ENCODE data around the gene ADGRE3.
"Not testable (repeated sequence)": the region's sequence is repeated elsewhere in the genome, so short reads cannot be mapped to it uniquely, and the experiment has no call there.

ADGRE3 gene

GRCh38 chr19:14619404-14619803 lies 55.2 kb downstream of the ADGRE3 start:
- H3K27ac Mint-ChIP-seq, result no peak overlapping the region
- peaks cover 22% of the 10 kb centered on the region for H3K9me3 Mint-ChIP-seq
- no peak overlapping the region for H3K4me3 Mint-ChIP-seq
- no peaks in the 10 kb centered on the region for H3K4me1 Mint-ChIP-seq
- H3K27me3 Mint-ChIP-seq (ENCODE audit: low read depth), result peaks cover 2% of the 10 kb centered on the region
- no peaks in the 10 kb centered on the region for H3K36me3 Mint-ChIP-seq (ENCODE audit: low read depth)
- TF ChIP-seq, protein P1, sequence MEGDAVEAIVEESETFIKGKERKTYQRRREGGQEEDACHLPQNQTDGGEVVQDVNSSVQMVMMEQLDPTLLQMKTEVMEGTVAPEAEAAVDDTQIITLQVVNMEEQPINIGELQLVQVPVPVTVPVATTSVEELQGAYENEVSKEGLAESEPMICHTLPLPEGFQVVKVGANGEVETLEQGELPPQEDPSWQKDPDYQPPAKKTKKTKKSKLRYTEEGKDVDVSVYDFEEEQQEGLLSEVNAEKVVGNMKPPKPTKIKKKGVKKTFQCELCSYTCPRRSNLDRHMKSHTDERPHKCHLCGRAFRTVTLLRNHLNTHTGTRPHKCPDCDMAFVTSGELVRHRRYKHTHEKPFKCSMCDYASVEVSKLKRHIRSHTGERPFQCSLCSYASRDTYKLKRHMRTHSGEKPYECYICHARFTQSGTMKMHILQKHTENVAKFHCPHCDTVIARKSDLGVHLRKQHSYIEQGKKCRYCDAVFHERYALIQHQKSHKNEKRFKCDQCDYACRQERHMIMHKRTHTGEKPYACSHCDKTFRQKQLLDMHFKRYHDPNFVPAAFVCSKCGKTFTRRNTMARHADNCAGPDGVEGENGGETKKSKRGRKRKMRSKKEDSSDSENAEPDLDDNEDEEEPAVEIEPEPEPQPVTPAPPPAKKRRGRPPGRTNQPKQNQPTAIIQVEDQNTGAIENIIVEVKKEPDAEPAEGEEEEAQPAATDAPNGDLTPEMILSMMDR (IDR thresholded peaks at IDR 0.05; ENCODE audit: unreplicated experiment in 3 of 3), result no peak

DNA sequence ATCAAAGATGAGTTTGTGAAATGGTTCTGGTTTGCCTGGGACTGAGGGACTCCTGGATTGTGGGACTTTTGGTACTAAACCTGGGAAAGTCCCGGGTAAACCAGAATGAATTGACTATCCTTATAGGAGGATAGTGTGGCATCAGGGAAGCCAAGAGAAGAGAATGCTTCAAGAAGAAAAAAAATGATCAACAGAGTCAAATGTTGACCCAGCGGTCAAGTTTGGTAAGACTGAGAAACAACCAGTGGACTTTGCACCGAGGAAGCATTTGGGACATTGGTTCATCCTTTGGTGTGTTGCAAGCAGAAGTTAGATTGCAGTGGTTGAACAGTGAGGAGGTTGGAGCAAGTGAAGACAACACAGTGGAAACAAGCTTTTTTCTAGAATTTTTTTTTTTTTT lies 58.2 kb downstream of the ADGRE3 start:
- Mint-ChIP-seq H3K27me3 (ENCODE audit: low read depth) (peaks cover 5% of the 10 kb centered on the region), H3K27ac (no peak overlapping the region), H3K4me3 (no peak overlapping the region), H3K9me3 (peaks cover 26% of the 10 kb centered on the region), H3K4me1 (no peaks in the 10 kb centered on the region), H3K36me3 (ENCODE audit: low read depth) (no peaks in the 10 kb centered on the region)
- TF ChIP-seq, protein P1 (IDR thresholded peaks at IDR 0.05; ENCODE audit: unreplicated experiment in 3 of 3), result no peak

DNA sequence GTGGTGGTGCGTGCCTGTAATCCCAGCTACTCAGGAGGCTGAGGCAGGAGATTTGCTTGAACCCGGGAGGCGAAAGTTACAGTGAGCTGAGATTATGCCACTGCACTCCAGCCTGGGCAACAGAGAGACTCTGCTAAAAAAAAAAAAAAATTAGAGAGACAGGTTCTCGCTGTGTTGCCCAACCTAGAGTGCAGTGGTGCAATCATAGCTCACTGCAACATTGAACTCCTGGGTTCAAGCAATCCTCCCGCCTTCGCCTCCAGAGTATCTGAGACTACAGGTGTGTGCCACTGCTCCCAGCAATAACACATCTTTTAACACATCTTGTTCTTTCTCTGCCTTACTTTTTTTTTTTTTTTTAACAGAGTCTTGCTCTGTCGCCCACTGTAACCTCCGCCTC lies 59.0 kb downstream of the ADGRE3 start:
- TF ChIP-seq, protein P1 (IDR thresholded peaks at IDR 0.05; ENCODE audit: unreplicated experiment in 3 of 3), result no peak
- Mint-ChIP-seq H3K27me3 (ENCODE audit: low read depth) (peaks cover 5% of the 10 kb centered on the region), H3K9me3 (peaks cover 29% of the 10 kb centered on the region)

GRCh38 chr19:14614099-14614412 lies 60.6 kb downstream of the ADGRE3 start:
- Mint-ChIP-seq H3K9me3 (peaks cover 23% of the 10 kb centered on the region), H3K36me3 (ENCODE audit: low read depth) (no peaks in the 10 kb centered on the region), H3K27ac (no peak overlapping the region), H3K27me3 (ENCODE audit: low read depth) (peaks cover 12% of the 10 kb centered on the region), H3K4me3 (no peak overlapping the region), H3K4me1 (no peaks in the 10 kb centered on the region)
- TF ChIP-seq, protein P1 (IDR thresholded peaks at IDR 0.05; ENCODE audit: unreplicated experiment in 3 of 3), result no peak

More for the DNA sequence above, 59.0 kb downstream of the ADGRE3 start:
- no peak overlapping the region for H3K4me3 Mint-ChIP-seq
- no peak overlapping the region for H3K27ac Mint-ChIP-seq
- no peaks in the 10 kb centered on the region for H3K36me3 Mint-ChIP-seq (ENCODE audit: low read depth)
- no peaks in the 10 kb centered on the region for H3K4me1 Mint-ChIP-seq

GRCh38 chr19:14613399-14614098 lies 61.1 kb downstream of the ADGRE3 start:
- not testable (repeated sequence) for H3K36me3 Mint-ChIP-seq (ENCODE audit: low read depth); H3K4me3 Mint-ChIP-seq; H3K27ac Mint-ChIP-seq; H3K4me1 Mint-ChIP-seq
- Mint-ChIP-seq H3K27me3 (ENCODE audit: low read depth) (peaks cover 12% of the 10 kb centered on the region), H3K9me3 (peaks cover 20% of the 10 kb centered on the region)

DNA sequence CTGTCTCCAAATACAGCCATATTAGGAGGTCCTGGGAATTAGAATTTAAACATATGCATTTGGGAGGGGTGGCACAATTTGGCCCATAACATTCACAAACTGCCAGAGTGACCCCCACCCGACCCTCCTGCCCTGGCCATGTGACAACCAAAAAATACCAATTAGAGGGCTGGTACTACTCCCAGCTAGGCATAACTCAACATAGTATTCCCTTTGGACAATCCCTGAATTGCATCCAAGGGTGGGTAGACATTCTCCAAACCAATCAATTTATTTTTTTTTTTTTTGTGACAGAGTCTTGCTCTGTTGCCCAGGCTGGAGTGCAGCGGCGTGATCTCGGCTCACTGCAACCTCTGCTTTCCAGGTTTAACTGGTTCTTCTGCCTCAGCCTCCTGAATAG lies 62.0 kb downstream of the ADGRE3 start:
- TF ChIP-seq, protein P1 (IDR thresholded peaks at IDR 0.05; ENCODE audit: unreplicated experiment in 3 of 3), result no peak
- H3K27me3 Mint-ChIP-seq (ENCODE audit: low read depth), result peaks cover 16% of the 10 kb centered on the region
- no peaks in the 10 kb centered on the region for H3K36me3 Mint-ChIP-seq (ENCODE audit: low read depth)
- no peak overlapping the region for H3K4me3 Mint-ChIP-seq
- H3K4me1 Mint-ChIP-seq, result no peaks in the 10 kb centered on the region
- peaks cover 18% of the 10 kb centered on the region for H3K9me3 Mint-ChIP-seq
- H3K27ac Mint-ChIP-seq, result no peak overlapping the region

GRCh38 chr19:14612242-14612641 lies 62.4 kb downstream of the ADGRE3 start:
- not testable (repeated sequence) for H3K4me3 Mint-ChIP-seq; H3K4me1 Mint-ChIP-seq; H3K36me3 Mint-ChIP-seq (ENCODE audit: low read depth); H3K27ac Mint-ChIP-seq
- H3K27me3 Mint-ChIP-seq (ENCODE audit: low read depth), result peaks cover 16% of the 10 kb centered on the region
- H3K9me3 Mint-ChIP-seq, result peaks cover 16% of the 10 kb centered on the region
